Gastrocnemius medialis (tissue), 4 donors: Measurements from ENCODE around the gene JUP. TPM values are rescaled to one million over a fixed set of nuclear protein-coding genes. Genes with fewer than 3 reads are reported as not detected.
"Not testable (repeated sequence)": the region's sequence is repeated elsewhere in the genome, so short reads cannot be mapped to it uniquely, and the experiment has no call there.

Source experiments
- ATAC-seq, 2 donors: fragments of 150-250 bp; one replicate each; pipeline ENCODE4 v1.9.1; 2016
- DNase-seq, 2 donors: peaks; one replicate each; pipeline ENCODE4 v3.0.0-alpha.2; 2019
- H3K27ac ChIP-seq, 4 donors: fragments of 200-600 bp; sonication (generic); 1 replicate in 1 of 4; 2 replicates in 3 of 4; pipeline ENCODE4 v1.5.1; 2016 to 2018; ENCODE audit warnings: mild to moderate bottlenecking in 2 of 4, moderate library complexity in 1 of 4
- H3K27me3 ChIP-seq, 3 donors: fragments of 200-600 bp; sonication (generic) in 2 of 3; 1 replicate in 1 of 3; 2 replicates in 2 of 3; pipeline versions ENCODE4 v1.5.1 to v1.6.0; 2016 to 2019; ENCODE audit warnings: mild to moderate bottlenecking in 1 of 3, moderate library complexity in 1 of 3
- H3K36me3 ChIP-seq, 2 donors: fragments of 200-600 bp; sonication (generic) in 1 of 2; one replicate each; pipeline ENCODE4 v1.5.1; 2017 to 2018
- H3K4me1 ChIP-seq, 2 donors: fragments of 200-600 bp; sonication (generic) in 1 of 2; one replicate each; pipeline ENCODE4 v1.5.1; 2016 to 2017; ENCODE audit warnings: mild to moderate bottlenecking in 2 of 2
- H3K4me3 ChIP-seq, 4 donors: fragments of 200-600 bp; sonication (generic) in 3 of 4; 1 replicate in 1 of 4; 2 replicates in 3 of 4; pipeline ENCODE4 v1.5.1; 2016 to 2019; ENCODE audit warnings: mild to moderate bottlenecking in 2 of 4
- H3K9me3 ChIP-seq, 3 donors: fragments of 200-600 bp; sonication (generic) in 2 of 3; 1 replicate in 1 of 3; 2 replicates in 2 of 3; pipeline ENCODE4 v1.5.1; 2016 to 2019
- POLR2A ChIP-seq, 2 donors: fragments of 450-650 bp; IDR thresholded peaks; one replicate each; pipeline ENCODE4 v1.6.1; 2017; ENCODE audit warnings: antibody characterized with exemption in 2 of 2, mild to moderate bottlenecking in 2 of 2, moderate library complexity in 2 of 2
- in situ Hi-C, 4 donors: fragments of 200-750 bp; cut with MboI; loops; one replicate each; pipeline versions ENCODE4 v1.15.0 to v1.8.0; 2017; ENCODE audit warnings: low sequenced_read_pairs in 4 of 4
- intact Hi-C: fragments of 100-400 bp; cut with DNase I; formaldehyde crosslinking; loops from one replicate; pipeline ENCODE4 v1.15.1; 2023; ENCODE audit warnings: low total_unique reads
- total RNA-seq, 4 donors: library from RNA; depleted of rRNA; stranded (reverse); fragments of >200 nt; gene quantifications; one replicate each; pipeline versions ENCODE4 v1.1.0 to v1.2.3, GENCODE V29; 2016
- TF ChIP-seq, protein P1 (sequence below), 5 experiments: fragments of 450-650 bp in 3 of 5; fragments of 200-600 bp in 2 of 5; sonication (generic) in 2 of 5; IDR thresholded peaks in 4 of 5; conservative IDR thresholded peaks in 1 of 5; 1 replicate in 4 of 5; 2 replicates in 1 of 5; pipeline ENCODE4 v1.5.1; 2016 to 2019; ENCODE audit warnings: antibody characterized with exemption in 5 of 5, mild to moderate bottlenecking in 3 of 5, moderate library complexity in 3 of 5

Gene JUP
- 100 to 1,000 TPM in 3 of 4 donors, 10 to 100 TPM in 1; 88.8 to 135 (median 113) TPM for total RNA-seq

DNA sequence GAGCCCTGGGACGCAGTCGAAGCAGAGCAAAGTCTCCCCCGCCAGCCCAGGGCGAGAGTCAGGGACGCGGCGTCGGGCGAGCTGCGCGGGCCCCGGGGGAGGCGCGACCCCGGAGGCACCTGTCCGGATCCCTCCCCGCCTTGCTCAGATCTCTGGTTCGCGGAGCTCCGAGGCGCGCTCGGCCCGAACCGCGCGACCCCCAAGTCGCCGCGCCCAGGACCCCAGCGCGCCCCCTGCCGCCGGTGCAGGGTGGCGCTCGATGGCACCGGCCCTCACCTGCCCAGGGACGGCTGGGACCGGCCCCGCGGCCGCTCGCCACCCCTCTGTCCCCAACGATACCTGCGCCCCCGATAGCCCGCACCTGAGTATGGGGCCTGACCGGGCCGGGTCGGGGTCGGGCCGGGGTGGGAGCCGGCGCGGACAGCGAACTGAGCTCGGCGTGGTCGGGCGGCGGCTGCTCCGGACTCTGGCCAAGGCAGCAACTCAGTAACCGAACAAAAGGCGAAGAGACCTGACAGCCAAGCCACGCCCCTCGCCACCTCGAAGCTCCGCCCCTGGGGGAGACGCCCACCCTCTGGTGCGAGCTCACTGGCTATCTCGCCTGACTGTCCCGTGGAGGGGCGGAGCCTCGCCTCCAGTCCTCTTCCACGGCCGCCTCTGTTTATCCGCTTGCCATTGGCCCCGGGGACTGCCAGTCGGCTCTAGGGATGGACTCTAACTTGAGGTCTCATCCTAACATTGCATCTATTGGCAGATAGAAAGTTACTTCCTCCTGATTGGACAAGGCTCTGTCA lies at the start of gene JUP:
JUP (minus strand) TSS at position 485 of the 794 bp plus-strand sequence. CDS start 14,857 bp downstream, outside the sequence.
- no peaks in the 10 kb centered on the region for H3K27me3 ChIP-seq
- ATAC-seq = peak; percentile 86 to 88
- no peaks in the 10 kb centered on the region for H3K36me3 ChIP-seq
- TF ChIP-seq POLR2A (IDR thresholded peaks at IDR 0.05) = peak; percentile 99
- TF ChIP-seq, protein P1, sequence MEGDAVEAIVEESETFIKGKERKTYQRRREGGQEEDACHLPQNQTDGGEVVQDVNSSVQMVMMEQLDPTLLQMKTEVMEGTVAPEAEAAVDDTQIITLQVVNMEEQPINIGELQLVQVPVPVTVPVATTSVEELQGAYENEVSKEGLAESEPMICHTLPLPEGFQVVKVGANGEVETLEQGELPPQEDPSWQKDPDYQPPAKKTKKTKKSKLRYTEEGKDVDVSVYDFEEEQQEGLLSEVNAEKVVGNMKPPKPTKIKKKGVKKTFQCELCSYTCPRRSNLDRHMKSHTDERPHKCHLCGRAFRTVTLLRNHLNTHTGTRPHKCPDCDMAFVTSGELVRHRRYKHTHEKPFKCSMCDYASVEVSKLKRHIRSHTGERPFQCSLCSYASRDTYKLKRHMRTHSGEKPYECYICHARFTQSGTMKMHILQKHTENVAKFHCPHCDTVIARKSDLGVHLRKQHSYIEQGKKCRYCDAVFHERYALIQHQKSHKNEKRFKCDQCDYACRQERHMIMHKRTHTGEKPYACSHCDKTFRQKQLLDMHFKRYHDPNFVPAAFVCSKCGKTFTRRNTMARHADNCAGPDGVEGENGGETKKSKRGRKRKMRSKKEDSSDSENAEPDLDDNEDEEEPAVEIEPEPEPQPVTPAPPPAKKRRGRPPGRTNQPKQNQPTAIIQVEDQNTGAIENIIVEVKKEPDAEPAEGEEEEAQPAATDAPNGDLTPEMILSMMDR (IDR thresholded peaks at IDR 0.05 in 4 of 5, conservative IDR thresholded peaks at IDR 0.05 in 1 of 5) = peak; percentile 65 to 96 (median 94)
- no peaks in the 10 kb centered on the region for H3K9me3 ChIP-seq
- in situ Hi-C loops = no loop called here
- H3K4me1 ChIP-seq = peaks cover 41 to 47% of the 10 kb centered on the region in 2 donors
- intact Hi-C loops = loop anchor here (2.0 to 5.0 kb wide), 2 partner anchors 98 to 231 kb away; partner anchors contain the start of genes DNAJC7 and EIF1
- peak; percentile 99 to 100 for DNase-seq
- H3K4me3 ChIP-seq = peak within 1 kb of the TSS; percentile 72 to 83 (median 78)
- H3K27ac ChIP-seq = peak within 1 kb of the TSS; percentile 81 to 95 (median 92)

DNA sequence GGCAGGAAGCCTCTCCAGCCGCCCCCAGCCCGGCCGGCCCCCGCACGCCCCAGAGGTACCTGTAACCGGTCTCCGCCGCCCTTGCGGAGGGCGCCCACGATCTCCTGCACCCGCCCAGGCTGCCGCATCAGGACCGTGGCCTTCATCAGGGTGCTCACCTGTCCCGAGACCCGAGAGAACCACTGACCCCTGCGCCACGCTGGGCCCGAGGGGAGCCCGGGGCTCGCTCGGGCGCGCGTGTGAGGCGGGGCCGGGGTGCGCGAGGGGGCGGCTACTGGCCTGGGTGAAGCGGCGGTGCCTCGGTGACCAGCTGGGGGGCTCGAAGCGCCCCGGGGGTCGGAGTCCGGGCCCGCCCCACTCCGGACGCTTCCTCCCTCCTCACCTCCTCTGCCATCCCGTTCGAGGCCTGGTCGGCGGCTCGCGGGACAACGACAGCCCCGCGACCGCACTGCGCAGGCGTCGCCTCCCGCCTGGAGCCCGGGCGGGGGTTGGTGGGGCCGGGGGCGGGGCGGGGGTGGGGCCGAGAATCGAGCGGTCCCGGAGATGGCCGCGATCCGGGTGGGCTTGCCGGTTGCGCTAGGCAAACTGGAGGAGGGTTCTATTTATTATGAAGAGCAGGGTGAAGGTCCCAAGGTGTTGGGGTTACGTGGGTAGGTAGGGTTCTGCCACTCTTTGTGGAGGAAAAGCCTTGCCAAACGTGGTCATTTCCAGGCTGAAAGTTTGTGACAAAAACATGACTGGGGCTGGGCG lies 49.5 kb upstream of the JUP start, which contains the start of gene NT5C3B:
NT5C3B (minus strand) TSS at position 433 of the 750 bp plus-strand sequence; CDS start at position 394, 39 bp downstream.
- Histone ChIP-seq H3K4me3 (peak within 1 kb of the TSS; percentile 81 to 94 (median 90)), H3K9me3 (no peaks in the 10 kb centered on the region), H3K27ac (peak within 1 kb of the TSS; percentile 68 to 81 (median 70)), H3K27me3 (no peaks in the 10 kb centered on the region), H3K4me1 (peaks cover 0 to 10% of the 10 kb centered on the region in 2 donors), H3K36me3 (peaks cover 0 to 11% of the 10 kb centered on the region in 2 donors)
- peak in 1 of 2 donors; percentile 37 for DNase-seq
- intact Hi-C loops (loop anchor here (2.0 kb wide), 1 partner anchor 29 kb away; the partner anchor contains the start of gene KLHL11), in situ Hi-C loops (no loop called here)
- TF ChIP-seq POLR2A (IDR thresholded peaks at IDR 0.05) = peak in 1 of 2 donors; percentile 35
- TF ChIP-seq, protein P1 (IDR thresholded peaks at IDR 0.05 in 4 of 5, conservative IDR thresholded peaks at IDR 0.05 in 1 of 5) = no peak
- peak; percentile 84 to 86 for ATAC-seq

DNA sequence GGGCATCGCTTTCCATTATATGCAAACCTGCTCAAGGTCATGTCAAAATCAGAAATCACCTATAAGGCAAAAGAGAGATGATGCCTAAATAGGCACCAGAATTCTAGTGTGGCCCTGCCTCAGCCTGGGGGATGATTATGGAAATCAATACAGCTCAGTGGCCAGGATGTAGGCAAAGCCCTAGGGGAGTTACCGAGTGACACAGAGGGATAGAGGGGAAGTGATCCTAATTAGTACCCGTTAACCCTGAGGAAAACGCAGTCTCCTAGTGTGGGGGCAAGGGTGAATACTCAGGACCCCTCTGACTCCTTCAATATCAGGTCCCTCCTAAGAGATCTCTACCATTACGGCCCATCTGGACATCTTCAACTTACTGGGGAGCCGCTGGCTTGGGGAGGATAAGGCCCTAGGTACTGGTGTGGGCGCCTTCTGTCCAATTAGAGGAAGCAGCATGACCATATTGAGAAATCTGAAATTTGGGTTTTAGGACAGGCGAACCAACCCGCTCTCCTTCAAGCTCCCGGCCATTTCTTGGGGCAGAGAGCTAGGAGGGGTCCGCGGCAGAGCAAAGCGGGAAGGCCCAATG lies 48.8 kb upstream of the JUP start:
- in situ Hi-C loops = no loop called here
- H3K27ac ChIP-seq = peak overlapping the region; percentile 68 to 81 (median 70)
- TF ChIP-seq, protein P1 (IDR thresholded peaks at IDR 0.05 in 4 of 5, conservative IDR thresholded peaks at IDR 0.05 in 1 of 5) = no peak
- no peak for TF ChIP-seq POLR2A (IDR thresholded peaks at IDR 0.05)

DNA sequence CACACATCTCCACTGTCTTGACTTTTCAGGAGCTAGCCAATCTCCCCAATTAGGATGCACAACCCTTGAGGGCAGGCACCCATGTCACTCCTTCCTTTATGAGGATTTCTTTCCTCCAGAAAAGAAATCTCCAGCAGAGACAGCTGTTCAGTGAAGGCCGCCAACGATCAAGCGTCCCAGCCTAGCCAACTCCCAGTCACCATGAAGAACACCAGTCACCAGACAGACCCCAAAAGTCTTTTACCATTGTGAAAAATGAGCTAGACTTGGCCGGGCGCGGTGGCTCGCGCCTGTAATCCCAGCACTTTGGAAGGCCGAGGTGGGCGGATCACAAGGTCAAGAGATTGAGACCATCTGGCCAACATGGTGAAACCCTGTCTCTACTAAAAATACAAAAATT lies 43.5 kb upstream of the JUP start:
- H3K27me3 ChIP-seq, intact Hi-C loops, H3K27ac ChIP-seq, in situ Hi-C loops, H3K9me3 ChIP-seq, ATAC-seq, H3K4me1 ChIP-seq, DNase-seq, H3K4me3 ChIP-seq: not testable (repeated sequence)
- H3K36me3 ChIP-seq = peaks cover 0 to 44% of the 10 kb centered on the region in 2 donors

More for the DNA sequence above, 48.8 kb upstream of the JUP start:
- ATAC-seq (peak; percentile 44 to 55), DNase-seq (no peak)
- intact Hi-C loops = no loop called here
- Histone ChIP-seq H3K36me3 (peaks cover 0 to 11% of the 10 kb centered on the region in 2 donors), H3K9me3 (no peaks in the 10 kb centered on the region), H3K27me3 (no peaks in the 10 kb centered on the region), H3K4me3 (peak overlapping the region; percentile 81 to 94 (median 90)), H3K4me1 (peaks cover 0 to 10% of the 10 kb centered on the region in 2 donors)
